Naive thymus-derived CD8-positive, alpha-beta T cell (primary cell): ENCODE results near the gene HOXC11. TPM values are rescaled to one million over a fixed set of nuclear protein-coding genes. Genes with fewer than 3 reads are reported as not detected.

ENCODE experiments used
- ATAC-seq, 2 donors: fragments of 150-1000 bp; cut with Tn5 transposase in 1 of 2; sonication (Bioruptor Pico), chemical (Tn5 transposase) in 1 of 2; 1 replicate in 1 of 2; 2 replicates in 1 of 2; pipeline ENCODE4 v1.10.0; 2021; ENCODE audit warnings: mild to moderate bottlenecking in 2 of 2, moderate library complexity in 2 of 2
- POLR2A ChIA-PET: fragments of 350-600 bp; sonication (Branson Sonifier 250); formaldehyde crosslinking; loops from one replicate; lab custom pipeline; 2021; ENCODE audit warnings: antibody characterized with exemption; lab: Charles Lee
- DNase-seq, 10 donors: peaks; one replicate each; pipeline versions ENCODE4 v3.0.0 to v3.0.0-alpha.2; 2020 to 2022
- H3K27ac Mint-ChIP-seq, 10 donors: one replicate each; pipeline ENCODE4 v1.8.0; 2020 to 2022; ENCODE audit warnings: mild to moderate bottlenecking in 10 of 10, mixed read lengths in 10 of 10, moderate library complexity in 4 of 10, inconsistent platforms in 1 of 10
- H3K27me3 Mint-ChIP-seq, 5 donors: one replicate each; pipeline ENCODE4 v1.8.0; 2021 to 2022; ENCODE audit warnings: mixed read lengths in 5 of 5
- H3K36me3 Mint-ChIP-seq, 3 donors: one replicate each; pipeline ENCODE4 v1.8.0; 2020 to 2022; ENCODE audit warnings: mixed read lengths in 3 of 3, mild to moderate bottlenecking in 2 of 3, inconsistent platforms in 1 of 3
- H3K4me1 Mint-ChIP-seq, 4 donors: one replicate each; pipeline ENCODE4 v1.8.0; 2021 to 2022; ENCODE audit warnings: mixed read lengths in 4 of 4
- H3K4me3 Mint-ChIP-seq, 10 donors: one replicate each; pipeline ENCODE4 v1.8.0; 2020 to 2022; ENCODE audit warnings: mild to moderate bottlenecking in 10 of 10, mixed read lengths in 10 of 10, moderate library complexity in 6 of 10, inconsistent platforms in 1 of 10
- H3K9me3 Mint-ChIP-seq, 9 donors: one replicate each; pipeline ENCODE4 v1.8.0; 2020 to 2022; ENCODE audit warnings: mixed read lengths in 9 of 9, mild to moderate bottlenecking in 3 of 9, inconsistent platforms in 1 of 9, moderate library complexity in 1 of 9
- polyA plus RNA-seq, 3 donors: library from polyadenylated mRNA; unstranded; fragments of 300-500 nt; fragmentation: Illumina TruSeq; gene quantifications; one replicate each; pipeline ENCODE4 v1.2.3, GENCODE V29; 2021
- total RNA-seq, 8 experiments: library from RNA in 2 of 8; stranded (reverse) in 2 of 8; gene quantifications; one replicate each; pipeline ENCODE4 v1.2.3 and lab custom pipeline; 2021 to 2026

Gene HOXC11
- total and polyA plus RNA-seq, 5 experiments from 2014 or later: not detected

GRCh38 chr12:54014377-54015017 is 41.6 kb downstream of the HOXC11 start:
- peak overlapping the region in 1 of 10 donors; percentile 25 for H3K27ac Mint-ChIP-seq
- peaks cover 0 to 7% (median 0%) of the 10 kb centered on the region in 3 donors for H3K36me3 Mint-ChIP-seq
- peak in 1 of 10 donors; percentile 18 for DNase-seq
- H3K4me1 Mint-ChIP-seq: peaks cover 21 to 55% (median 33%) of the 10 kb centered on the region in 4 donors
- POLR2A ChIA-PET: interaction anchor here (0.6 to 1.0 kb wide), 2 partner anchors 12 to 312 kb away, joined by 3 read pairs; no protein-coding TSS in a partner anchor
- ATAC-seq: no peak
- peak overlapping the region in 4 of 10 donors; percentile 1 to 36 (median 8) for H3K4me3 Mint-ChIP-seq
- H3K9me3 Mint-ChIP-seq: no peaks in the 10 kb centered on the region
- peaks cover 47 to 84% (median 69%) of the 10 kb centered on the region in 5 donors for H3K27me3 Mint-ChIP-seq

DNA sequence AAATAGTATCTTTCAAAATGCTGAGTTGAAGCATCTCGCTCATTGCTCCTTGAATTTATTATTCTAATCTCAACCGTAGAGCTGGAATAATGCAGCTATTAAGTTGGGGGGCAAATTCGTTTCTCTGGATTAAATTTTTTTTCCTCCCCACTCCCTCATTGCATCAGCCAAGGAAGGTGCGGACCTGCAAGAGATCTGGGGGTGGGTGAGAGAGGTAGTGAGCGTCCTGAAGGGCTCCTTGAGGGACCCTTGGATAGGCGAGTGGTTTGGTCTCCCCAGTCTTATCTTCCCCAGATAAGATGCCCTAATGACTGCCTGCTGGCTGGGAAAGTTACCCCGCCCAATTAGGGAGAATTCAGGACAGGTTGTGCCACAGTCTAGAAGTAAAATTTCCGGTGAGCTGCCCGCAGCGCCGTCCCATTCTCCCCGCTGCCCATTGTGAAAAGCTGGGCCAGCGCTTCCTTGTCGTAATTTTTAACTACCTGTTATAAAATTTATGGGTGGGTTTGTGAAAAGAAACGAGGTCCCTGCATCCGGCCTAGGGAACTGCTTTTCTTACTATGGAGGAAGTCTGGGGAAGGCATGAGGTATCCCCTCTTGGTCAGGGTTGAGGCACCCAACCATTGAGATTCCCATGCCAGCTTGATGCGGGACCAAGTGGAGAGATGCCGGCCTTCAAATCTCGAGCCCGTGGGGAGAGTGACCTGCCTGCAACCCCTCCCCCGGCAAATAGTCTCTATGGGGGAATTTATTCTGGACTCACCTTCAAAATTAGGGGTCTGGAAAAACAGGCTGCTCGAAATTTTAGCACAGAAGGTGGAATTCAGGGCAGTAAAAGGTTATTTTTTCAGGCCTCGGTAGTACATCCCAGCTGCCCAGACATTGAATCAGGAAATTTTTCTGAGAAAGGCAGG is 42.3 kb downstream of the HOXC11 start:
- H3K4me1 Mint-ChIP-seq: peaks cover 21 to 54% (median 31%) of the 10 kb centered on the region in 4 donors
- no peak for ATAC-seq
- H3K9me3 Mint-ChIP-seq: peaks cover 0 to 2% (median 0%) of the 10 kb centered on the region in 9 donors
- peak in 1 of 10 donors; percentile 45 for DNase-seq
- POLR2A ChIA-PET: interaction anchor here (0.7 to 1.0 kb wide), 2 partner anchors 12 to 176 kb away, joined by 3 to 4 read pairs; no protein-coding TSS in a partner anchor
- H3K4me3 Mint-ChIP-seq: peak overlapping the region in 3 of 10 donors; percentile 12 to 62 (median 36)
- peaks cover 47 to 84% (median 70%) of the 10 kb centered on the region in 5 donors for H3K27me3 Mint-ChIP-seq
- peaks cover 0 to 7% (median 0%) of the 10 kb centered on the region in 3 donors for H3K36me3 Mint-ChIP-seq
- peak overlapping the region in 1 of 10 donors; percentile 54 for H3K27ac Mint-ChIP-seq

GRCh38 chr12:54016051-54016450 is 43.1 kb downstream of the HOXC11 start:
- POLR2A ChIA-PET: interaction anchor here (0.7 kb wide), 1 partner anchor 176 kb away, joined by 4 read pairs; no protein-coding TSS in a partner anchor
- Mint-ChIP-seq H3K27me3 (peaks cover 42 to 84% (median 66%) of the 10 kb centered on the region in 5 donors), H3K4me3 (peak overlapping the region in 1 of 10 donors; percentile 7), H3K27ac (no peak overlapping the region), H3K36me3 (peaks cover 0 to 7% (median 0%) of the 10 kb centered on the region in 3 donors), H3K9me3 (peaks cover 0 to 2% (median 0%) of the 10 kb centered on the region in 9 donors), H3K4me1 (peaks cover 18 to 48% (median 29%) of the 10 kb centered on the region in 4 donors)
- DNase-seq: peak in 1 of 10 donors; percentile 7
- ATAC-seq: no peak

- H3K27me3 Mint-ChIP-seq: peaks cover 37 to 84% (median 65%) of the 10 kb centered on the region in 5 donors
Measured at GRCh38 chr12:54016478-54016964, 43.6 kb downstream of the HOXC11 start.

DNA sequence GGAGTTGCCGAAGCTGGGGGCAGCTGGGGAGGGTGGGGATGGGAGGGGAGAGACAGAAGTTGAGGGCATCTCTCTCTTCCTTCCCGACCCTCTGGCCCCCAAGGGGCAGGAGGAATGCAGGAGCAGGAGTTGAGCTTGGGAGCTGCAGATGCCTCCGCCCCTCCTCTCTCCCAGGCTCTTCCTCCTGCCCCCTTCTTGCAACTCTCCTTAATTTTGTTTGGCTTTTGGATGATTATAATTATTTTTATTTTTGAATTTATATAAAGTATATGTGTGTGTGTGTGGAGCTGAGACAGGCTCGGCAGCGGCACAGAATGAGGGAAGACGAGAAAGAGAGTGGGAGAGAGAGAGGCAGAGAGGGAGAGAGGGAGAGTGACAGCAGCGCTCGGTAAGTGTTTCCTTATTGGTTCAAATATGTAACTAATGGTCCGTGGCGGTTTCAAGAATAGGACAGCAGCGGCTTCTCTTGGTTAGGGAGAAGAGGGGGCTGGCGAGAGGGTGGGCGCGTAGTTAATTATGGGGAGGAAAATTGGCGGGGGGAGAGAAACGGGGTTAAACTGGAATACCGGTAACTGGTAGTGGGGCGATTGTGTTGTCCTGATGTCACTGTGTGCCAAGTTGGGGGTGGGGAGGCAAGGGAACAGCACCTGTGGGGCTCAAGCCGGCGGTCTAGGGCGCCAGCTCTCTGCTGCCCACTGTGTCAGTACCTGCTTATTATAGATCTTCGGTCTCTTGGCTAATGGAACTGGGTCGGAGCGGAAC is 44.3 kb downstream of the HOXC11 start:
- DNase-seq (peak in 1 of 10 donors; percentile 22), ATAC-seq (peak; percentile 24 to 39)
- POLR2A ChIA-PET: interaction anchor here (0.7 to 1.4 kb wide), 3 partner anchors 8 to 14 kb away, joined by 3 to 4 read pairs (median 3); partner anchors contain the start of genes HOXC6 and HOXC8
- Mint-ChIP-seq H3K27ac (peak overlapping the region in 6 of 10 donors; percentile 25 to 73 (median 40)), H3K27me3 (peaks cover 34 to 84% (median 70%) of the 10 kb centered on the region in 5 donors), H3K4me3 (peak overlapping the region; percentile 68 to 92 (median 84)), H3K9me3 (peaks cover 0 to 2% (median 0%) of the 10 kb centered on the region in 9 donors), H3K36me3 (peaks cover 0 to 4% (median 0%) of the 10 kb centered on the region in 3 donors), H3K4me1 (peaks cover 13 to 39% (median 23%) of the 10 kb centered on the region in 4 donors)

More at GRCh38 chr12:54016478-54016964, 43.6 kb downstream of the HOXC11 start:
- Mint-ChIP-seq H3K4me3 (peak overlapping the region in 1 of 10 donors; percentile 68), H3K9me3 (peaks cover 0 to 2% (median 0%) of the 10 kb centered on the region in 9 donors), H3K4me1 (peaks cover 15 to 43% (median 25%) of the 10 kb centered on the region in 4 donors), H3K36me3 (peaks cover 0 to 4% (median 0%) of the 10 kb centered on the region in 3 donors), H3K27ac (no peak overlapping the region)
- POLR2A ChIA-PET: interaction anchor here (0.7 to 1.4 kb wide), 2 partner anchors 8 to 175 kb away, joined by 3 to 4 read pairs; partner anchors contain the start of gene HOXC8
- peak in 1 of 10 donors; percentile 52 for DNase-seq
- ATAC-seq: no peak

GRCh38 chr12:54017878-54018467 is 45.0 kb downstream of the HOXC11 start:
- H3K4me3 Mint-ChIP-seq: peak overlapping the region; percentile 68 to 92 (median 84)
- DNase-seq (peak; percentile 55 to 86 (median 70)), ATAC-seq (peak; percentile 82 to 86)
- POLR2A ChIA-PET: interaction anchor here (0.5 to 1.4 kb wide), 4 partner anchors 9 to 14 kb away, joined by 3 to 4 read pairs (median 3); partner anchors contain the start of genes HOXC6 and HOXC8
- peak overlapping the region in 6 of 10 donors; percentile 28 to 59 (median 39) for H3K27ac Mint-ChIP-seq
- peaks cover 31 to 84% (median 70%) of the 10 kb centered on the region in 5 donors for H3K27me3 Mint-ChIP-seq
- peaks cover 0 to 4% (median 0%) of the 10 kb centered on the region in 3 donors for H3K36me3 Mint-ChIP-seq
- H3K4me1 Mint-ChIP-seq: peaks cover 13 to 39% (median 23%) of the 10 kb centered on the region in 4 donors
- H3K9me3 Mint-ChIP-seq: peaks cover 0 to 2% (median 0%) of the 10 kb centered on the region in 9 donors

GRCh38 chr12:54018468-54018984 is 45.6 kb downstream of the HOXC11 start:
- POLR2A ChIA-PET: no interaction called here
- peak overlapping the region; percentile 28 to 92 (median 60) for H3K4me3 Mint-ChIP-seq
- DNase-seq (peak in 1 of 10 donors; percentile 52), ATAC-seq (no peak)
- peaks cover 27 to 84% (median 69%) of the 10 kb centered on the region in 5 donors for H3K27me3 Mint-ChIP-seq
- H3K27ac Mint-ChIP-seq: peak overlapping the region in 2 of 10 donors; percentile 18 to 40
- peaks cover 0 to 2% (median 0%) of the 10 kb centered on the region in 9 donors for H3K9me3 Mint-ChIP-seq
- no peaks in the 10 kb centered on the region for H3K36me3 Mint-ChIP-seq
- peaks cover 12 to 39% (median 23%) of the 10 kb centered on the region in 4 donors for H3K4me1 Mint-ChIP-seq

DNA sequence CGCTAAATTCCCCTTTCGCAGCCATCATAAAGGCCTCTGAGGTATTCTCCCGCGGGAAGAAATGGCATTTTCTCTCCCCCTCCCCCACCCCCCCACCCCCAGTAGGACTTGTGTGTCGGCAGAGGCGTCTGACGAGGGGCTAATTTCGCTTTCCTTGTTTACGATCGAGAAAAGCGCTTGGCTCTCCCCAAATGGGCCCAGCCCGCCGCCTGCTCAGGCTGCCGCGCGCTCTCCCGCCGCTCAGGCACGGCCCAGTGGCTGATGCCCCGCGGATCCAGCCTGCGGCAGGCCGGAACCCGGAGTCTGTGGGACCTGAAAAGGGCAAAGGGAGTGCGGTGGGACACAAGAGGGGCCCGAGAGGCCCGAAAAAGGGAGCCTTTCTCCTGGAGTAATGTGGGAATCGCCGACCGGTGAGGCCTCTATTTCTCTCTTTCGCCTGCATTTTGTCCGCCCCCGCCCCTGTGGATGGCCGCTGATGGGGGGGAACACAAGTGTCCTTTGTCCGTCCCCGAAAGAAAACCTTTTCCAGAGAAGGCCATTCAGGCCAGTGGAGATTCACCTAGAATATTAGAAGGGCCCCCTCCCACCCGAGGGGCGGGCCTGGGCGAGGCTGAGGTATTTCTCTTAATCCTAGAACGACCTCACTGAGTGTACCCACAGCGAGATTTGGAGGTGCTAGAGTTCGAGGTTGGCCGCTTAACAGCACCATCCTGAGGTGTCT is 46.3 kb downstream of the HOXC11 start:
- no peak for ATAC-seq
- Mint-ChIP-seq H3K4me1 (peaks cover 12 to 35% (median 22%) of the 10 kb centered on the region in 4 donors), H3K4me3 (peak overlapping the region in 5 of 10 donors; percentile 36 to 64 (median 52)), H3K27me3 (peaks cover 26 to 84% (median 69%) of the 10 kb centered on the region in 5 donors), H3K9me3 (peaks cover 0 to 2% (median 0%) of the 10 kb centered on the region in 9 donors), H3K27ac (no peak overlapping the region), H3K36me3 (no peaks in the 10 kb centered on the region)
- peak in 1 of 10 donors; percentile 43 for DNase-seq
- POLR2A ChIA-PET: interaction anchor here (0.6 kb wide), 1 partner anchor 10 kb away, joined by 7 read pairs; the partner anchor contains the start of gene HOXC8

- peaks cover 9 to 27% (median 17%) of the 10 kb centered on the region in 4 donors for H3K4me1 Mint-ChIP-seq
- peak overlapping the region in 6 of 10 donors; percentile 23 to 67 (median 58) for H3K4me3 Mint-ChIP-seq
- peak overlapping the region in 1 of 10 donors; percentile 68 for H3K27ac Mint-ChIP-seq
- no peaks in the 10 kb centered on the region for H3K36me3 Mint-ChIP-seq
- ATAC-seq (no peak), DNase-seq (peak in 1 of 10 donors; percentile 24)
- POLR2A ChIA-PET: interaction anchor here (0.6 kb wide), 1 partner anchor 11 kb away, joined by 7 read pairs; the partner anchor contains the start of gene HOXC8
- peaks cover 22 to 83% (median 67%) of the 10 kb centered on the region in 5 donors for H3K27me3 Mint-ChIP-seq
- H3K9me3 Mint-ChIP-seq: peaks cover 0 to 2% (median 0%) of the 10 kb centered on the region in 9 donors
Measured at GRCh38 chr12:54019924-54020590, 47.1 kb downstream of the HOXC11 start.
